CD8-positive, alpha-beta memory T cell (primary cell): Measurements from ENCODE around the gene KCNJ3. TPM values are rescaled to one million over a fixed set of nuclear protein-coding genes. Genes with fewer than 3 reads are reported as not detected.

ENCODE experiments used
- CTCF ChIA-PET: fragments of 350-600 bp; sonication (Branson Sonifier 250); formaldehyde crosslinking; loops from one replicate; lab custom pipeline; 2021; ENCODE audit warnings: antibody characterized with exemption; lab: Charles Lee
- POLR2A ChIA-PET: fragments of 350-600 bp; sonication (Branson Sonifier 250); formaldehyde crosslinking; loops from one replicate; lab custom pipeline; 2021; ENCODE audit warnings: antibody characterized with exemption; lab: Charles Lee
- DNase-seq, 5 donors: peaks; one replicate each; pipeline versions ENCODE4 v3.0.0 to v3.0.0-alpha.2; 2020 to 2022; ENCODE audit warnings: mixed read lengths in 1 of 5
- H3K27ac ChIP-seq: one replicate; pipeline ENCODE4 v1.7.0; 2013; ENCODE audit warnings: low read depth, mild to moderate bottlenecking, low read length, moderate library complexity
- H3K27me3 ChIP-seq: 2 replicates; pipeline ENCODE4 v1.7.0; 2013; ENCODE audit warnings: low read length, mild to moderate bottlenecking; ENCODE audit not compliant: insufficient read depth, poor library complexity, severe bottlenecking
- H3K36me3 ChIP-seq: 2 replicates; pipeline ENCODE4 v1.7.0; 2013; ENCODE audit warnings: mild to moderate bottlenecking, low read length, moderate library complexity; ENCODE audit not compliant: insufficient read depth
- H3K4me1 ChIP-seq: 2 replicates; pipeline ENCODE4 v1.7.0; 2013; ENCODE audit warnings: mild to moderate bottlenecking, low read length, moderate library complexity; ENCODE audit not compliant: insufficient read depth
- H3K4me3 ChIP-seq: 2 replicates; pipeline ENCODE4 v1.7.0; 2013; ENCODE audit warnings: mild to moderate bottlenecking, low read length
- H3K9me3 ChIP-seq: 2 replicates; pipeline ENCODE4 v1.7.0; 2013; ENCODE audit warnings: mild to moderate bottlenecking, low read length
- H3K27ac Mint-ChIP-seq, 8 donors: one replicate each; pipeline ENCODE4 v1.8.0; 2020 to 2021; ENCODE audit warnings: mixed read lengths in 8 of 8, mild to moderate bottlenecking in 6 of 8, inconsistent platforms in 3 of 8, moderate library complexity in 3 of 8
- H3K27me3 Mint-ChIP-seq, 2 donors: one replicate each; pipeline ENCODE4 v1.8.0; 2020 to 2021; ENCODE audit warnings: mixed read lengths in 2 of 2, mild to moderate bottlenecking in 1 of 2, moderate library complexity in 1 of 2
- H3K36me3 Mint-ChIP-seq, 3 donors: one replicate each; pipeline ENCODE4 v1.8.0; 2020 to 2021; ENCODE audit warnings: mixed read lengths in 3 of 3, inconsistent platforms in 1 of 3, mild to moderate bottlenecking in 1 of 3
- H3K4me1 Mint-ChIP-seq, 3 donors: one replicate each; pipeline ENCODE4 v1.8.0; 2020 to 2021; ENCODE audit warnings: mixed read lengths in 3 of 3, inconsistent platforms in 1 of 3, mild to moderate bottlenecking in 1 of 3
- H3K4me3 Mint-ChIP-seq, 7 donors: one replicate each; pipeline ENCODE4 v1.8.0; 2020 to 2021; ENCODE audit warnings: mixed read lengths in 7 of 7, mild to moderate bottlenecking in 6 of 7, moderate library complexity in 4 of 7, inconsistent platforms in 2 of 7
- H3K9me3 Mint-ChIP-seq, 5 donors: one replicate each; pipeline ENCODE4 v1.8.0; 2020 to 2022; ENCODE audit warnings: mixed read lengths in 5 of 5, mild to moderate bottlenecking in 3 of 5, moderate library complexity in 2 of 5, inconsistent platforms in 1 of 5
- polyA plus RNA-seq: library from polyadenylated mRNA; unstranded; fragments of 300-500 nt; fragmentation: Illumina TruSeq; gene quantifications from one replicate; pipeline ENCODE4 v1.2.3, GENCODE V29; 2021
- total RNA-seq, 2 experiments: library from RNA; stranded (reverse); gene quantifications; one replicate each; pipeline ENCODE4 v1.2.3, GENCODE V29; 2021

KCNJ3 gene
- total and polyA plus RNA-seq, 3 experiments from 2014 or later: not detected

GRCh38 chr2:154688373-154688772 lies 10.1 kb upstream of the KCNJ3 start:
- Mint-ChIP-seq H3K27me3 (no peaks in the 10 kb centered on the region), H3K36me3 (no peaks in the 10 kb centered on the region), H3K9me3 (peaks cover 1 to 21% (median 3%) of the 10 kb centered on the region in 5 donors), H3K4me1 (no peaks in the 10 kb centered on the region), H3K27ac (no peak overlapping the region), H3K4me3 (no peak overlapping the region)
- ChIA-PET POLR2A (no interaction called here), CTCF (no interaction called here)
- no peaks in the 10 kb centered on the region for H3K9me3 ChIP-seq
- no peaks in the 10 kb centered on the region for H3K4me1 ChIP-seq
- no peak overlapping the region for H3K4me3 ChIP-seq
- H3K36me3 ChIP-seq: no peaks in the 10 kb centered on the region
- no peaks in the 10 kb centered on the region for H3K27me3 ChIP-seq
- no peak overlapping the region for H3K27ac ChIP-seq
- no peak for DNase-seq

- H3K4me1 ChIP-seq: no peaks in the 10 kb centered on the region
- H3K4me3 ChIP-seq: no peak overlapping the region
- no peak overlapping the region for H3K27ac ChIP-seq
- Mint-ChIP-seq H3K4me3 (no peak overlapping the region), H3K36me3 (no peaks in the 10 kb centered on the region), H3K4me1 (no peaks in the 10 kb centered on the region), H3K27ac (no peak overlapping the region), H3K27me3 (no peaks in the 10 kb centered on the region), H3K9me3 (peaks cover 0 to 21% (median 3%) of the 10 kb centered on the region in 5 donors)
- ChIA-PET POLR2A (no interaction called here), CTCF (no interaction called here)
- H3K36me3 ChIP-seq: no peaks in the 10 kb centered on the region
- H3K9me3 ChIP-seq: no peaks in the 10 kb centered on the region
- DNase-seq: no peak
- no peaks in the 10 kb centered on the region for H3K27me3 ChIP-seq
Measured at GRCh38 chr2:154689158-154689557, 9.3 kb upstream of the KCNJ3 start.

GRCh38 chr2:154692927-154693326 lies 5.6 kb upstream of the KCNJ3 start:
- Histone ChIP-seq H3K27me3 (no peaks in the 10 kb centered on the region), H3K36me3 (no peaks in the 10 kb centered on the region), H3K9me3 (no peaks in the 10 kb centered on the region), H3K4me3 (no peak overlapping the region), H3K27ac (no peak overlapping the region), H3K4me1 (no peaks in the 10 kb centered on the region)
- POLR2A ChIA-PET: no interaction called here
- CTCF ChIA-PET: no interaction called here
- peaks cover 5 to 7% of the 10 kb centered on the region in 2 donors for H3K27me3 Mint-ChIP-seq
- peaks cover 1 to 10% (median 8%) of the 10 kb centered on the region in 5 donors for H3K9me3 Mint-ChIP-seq
- no peaks in the 10 kb centered on the region for H3K4me1 Mint-ChIP-seq
- H3K4me3 Mint-ChIP-seq: no peak overlapping the region
- H3K27ac Mint-ChIP-seq: no peak overlapping the region
- H3K36me3 Mint-ChIP-seq: no peaks in the 10 kb centered on the region
- no peak for DNase-seq

- peaks cover 6 to 8% of the 10 kb centered on the region in 2 donors for H3K27me3 Mint-ChIP-seq
- POLR2A ChIA-PET: no interaction called here
Measured at GRCh38 chr2:154693741-154694340, 4.7 kb upstream of the KCNJ3 start.

GRCh38 chr2:154694881-154695280 lies 3.6 kb upstream of the KCNJ3 start:
- CTCF ChIA-PET: no interaction called here
- Mint-ChIP-seq H3K9me3 (peaks cover 6 to 19% (median 8%) of the 10 kb centered on the region in 5 donors), H3K36me3 (no peaks in the 10 kb centered on the region), H3K4me3 (no peak overlapping the region), H3K27ac (no peak overlapping the region), H3K27me3 (peaks cover 7 to 17% of the 10 kb centered on the region in 2 donors), H3K4me1 (peaks cover 0 to 4% (median 0%) of the 10 kb centered on the region in 3 donors)
- no peak overlapping the region for H3K4me3 ChIP-seq
- DNase-seq: no peak
- H3K36me3 ChIP-seq: no peaks in the 10 kb centered on the region
- POLR2A ChIA-PET: no interaction called here
- H3K9me3 ChIP-seq: no peaks in the 10 kb centered on the region
- H3K27ac ChIP-seq: no peak overlapping the region
- H3K27me3 ChIP-seq: no peaks in the 10 kb centered on the region
- no peaks in the 10 kb centered on the region for H3K4me1 ChIP-seq

More at GRCh38 chr2:154693741-154694340, 4.7 kb upstream of the KCNJ3 start:
- H3K4me3 ChIP-seq: no peak overlapping the region
- peaks cover 0 to under 1% (median 0%) of the 10 kb centered on the region in 3 donors for H3K4me1 Mint-ChIP-seq
- no peaks in the 10 kb centered on the region for H3K27me3 ChIP-seq
- H3K9me3 Mint-ChIP-seq: peaks cover 1 to 9% (median 4%) of the 10 kb centered on the region in 5 donors
- no peaks in the 10 kb centered on the region for H3K4me1 ChIP-seq
- CTCF ChIA-PET: no interaction called here
- H3K36me3 ChIP-seq: no peaks in the 10 kb centered on the region
- H3K36me3 Mint-ChIP-seq: no peaks in the 10 kb centered on the region
- H3K9me3 ChIP-seq: no peaks in the 10 kb centered on the region
- no peak overlapping the region for H3K4me3 Mint-ChIP-seq
- H3K27ac ChIP-seq: no peak overlapping the region
- DNase-seq: no peak
- H3K27ac Mint-ChIP-seq: no peak overlapping the region

GRCh38 chr2:154696369-154696768 lies 2.1 kb upstream of the KCNJ3 start:
- H3K27ac Mint-ChIP-seq: no peak overlapping the region
- no peak overlapping the region for H3K4me3 Mint-ChIP-seq
- H3K36me3 Mint-ChIP-seq: no peaks in the 10 kb centered on the region
- Histone ChIP-seq H3K27ac (no peak overlapping the region), H3K4me3 (no peak overlapping the region), H3K36me3 (no peaks in the 10 kb centered on the region), H3K27me3 (no peaks in the 10 kb centered on the region), H3K4me1 (no peaks in the 10 kb centered on the region), H3K9me3 (no peaks in the 10 kb centered on the region)
- no peak for DNase-seq
- POLR2A ChIA-PET: no interaction called here
- CTCF ChIA-PET: no interaction called here
- H3K9me3 Mint-ChIP-seq: peaks cover 4 to 19% (median 7%) of the 10 kb centered on the region in 5 donors
- peaks cover 7 to 17% of the 10 kb centered on the region in 2 donors for H3K27me3 Mint-ChIP-seq
- peaks cover 0 to 4% (median 0%) of the 10 kb centered on the region in 3 donors for H3K4me1 Mint-ChIP-seq

- Histone ChIP-seq H3K4me3 (no peak overlapping the region), H3K4me1 (no peaks in the 10 kb centered on the region), H3K36me3 (no peaks in the 10 kb centered on the region), H3K27me3 (no peaks in the 10 kb centered on the region), H3K9me3 (no peaks in the 10 kb centered on the region), H3K27ac (no peak overlapping the region)
- DNase-seq: no peak
- Mint-ChIP-seq H3K4me1 (peaks cover 0 to 4% (median 0%) of the 10 kb centered on the region in 3 donors), H3K27ac (no peak overlapping the region), H3K27me3 (peaks cover 7 to 17% of the 10 kb centered on the region in 2 donors), H3K9me3 (peaks cover 4 to 19% (median 7%) of the 10 kb centered on the region in 5 donors), H3K4me3 (no peak overlapping the region), H3K36me3 (no peaks in the 10 kb centered on the region)
- CTCF ChIA-PET: no interaction called here
- POLR2A ChIA-PET: no interaction called here
Measured at GRCh38 chr2:154696810-154697417, 1.6 kb upstream of the KCNJ3 start.

GRCh38 chr2:154697418-154698252 lies 860 bp upstream of the KCNJ3 start:
- Mint-ChIP-seq H3K4me1 (peaks cover 0 to 4% (median 0%) of the 10 kb centered on the region in 3 donors), H3K27ac (no peak overlapping the region), H3K9me3 (peaks cover 6 to 19% (median 7%) of the 10 kb centered on the region in 5 donors), H3K36me3 (no peaks in the 10 kb centered on the region), H3K4me3 (no peak overlapping the region), H3K27me3 (peaks cover 7 to 17% of the 10 kb centered on the region in 2 donors)
- DNase-seq: no peak
- no peaks in the 10 kb centered on the region for H3K36me3 ChIP-seq
- no peaks in the 10 kb centered on the region for H3K4me1 ChIP-seq
- H3K27me3 ChIP-seq: no peaks in the 10 kb centered on the region
- H3K9me3 ChIP-seq: no peaks in the 10 kb centered on the region
- H3K27ac ChIP-seq: no peak overlapping the region
- no peak overlapping the region for H3K4me3 ChIP-seq
- ChIA-PET CTCF (no interaction called here), POLR2A (no interaction called here)
